ENCODE measurements around the gene FHIP1B.
A peak's percentile ranks its signal among the peaks of the same experiment; 100 is the strongest.
"Not testable (repeated sequence)": the region's sequence is repeated elsewhere in the genome, so short reads cannot be mapped to it uniquely, and the experiment has no call there.

FHIP1B gene

GRCh38 chr11:6234387-6235107 is at the start of gene FHIP1B:
Gene FHIP1B, minus strand, starts transcription at chr11:6234636. Its CDS starts 10,120 bp downstream, at chr11:6224516.
- DNase-seq (ENCODE audit: low read depth): peak; percentile 99

- no peak for DNase-seq (ENCODE audit: low read depth)
Measured at GRCh38 chr11:6283453-6284023, 49.1 kb upstream of the FHIP1B start.

GRCh38 chr11:6280809-6281208 is 46.4 kb upstream of the FHIP1B start:
- not testable (repeated sequence) for DNase-seq (ENCODE audit: low read depth)

GRCh38 chr11:6273188-6273587 is 38.8 kb upstream of the FHIP1B start:
- DNase-seq (ENCODE audit: low read depth): no peak

- DNase-seq (ENCODE audit: low read depth): no peak
Measured at GRCh38 chr11:6271598-6271997, 37.2 kb upstream of the FHIP1B start.

GRCh38 chr11:6270584-6271246 is 36.3 kb upstream of the FHIP1B start:
- DNase-seq (ENCODE audit: low read depth): no peak

GRCh38 chr11:6269994-6270393 is 35.6 kb upstream of the FHIP1B start:
- no peak for DNase-seq (ENCODE audit: low read depth)

GRCh38 chr11:6268820-6269219 is 34.4 kb upstream of the FHIP1B start:
- DNase-seq (ENCODE audit: low read depth): no peak

GRCh38 chr11:6263662-6264061 is 29.2 kb upstream of the FHIP1B start:
- DNase-seq (ENCODE audit: low read depth): no peak

GRCh38 chr11:6260207-6260726 is 25.8 kb upstream of the FHIP1B start:
- no peak for DNase-seq (ENCODE audit: low read depth)

GRCh38 chr11:6258571-6259081 is 24.2 kb upstream of the FHIP1B start:
- no peak for DNase-seq (ENCODE audit: low read depth)

- DNase-seq (ENCODE audit: low read depth): no peak
Measured at GRCh38 chr11:6258141-6258540, 23.7 kb upstream of the FHIP1B start.

GRCh38 chr11:6253197-6253596 is 18.8 kb upstream of the FHIP1B start:
- DNase-seq (ENCODE audit: low read depth): no peak

GRCh38 chr11:6251990-6252473 is 17.6 kb upstream of the FHIP1B start:
- no peak for DNase-seq (ENCODE audit: low read depth)

GRCh38 chr11:6251120-6251733 is 16.8 kb upstream of the FHIP1B start:
- peak; percentile 41 for DNase-seq (ENCODE audit: low read depth)

GRCh38 chr11:6249770-6250555 is 15.5 kb upstream of the FHIP1B start:
- no peak for DNase-seq (ENCODE audit: low read depth)

GRCh38 chr11:6248897-6249296 is 14.5 kb upstream of the FHIP1B start:
- not testable (repeated sequence) for DNase-seq (ENCODE audit: low read depth)

GRCh38 chr11:6248248-6248647 is 13.8 kb upstream of the FHIP1B start:
- DNase-seq (ENCODE audit: low read depth): no peak

GRCh38 chr11:6245536-6245935 is 11.1 kb upstream of the FHIP1B start:
- no peak for DNase-seq (ENCODE audit: low read depth)

GRCh38 chr11:6241316-6241715 is 6.9 kb upstream of the FHIP1B start:
- no peak for DNase-seq (ENCODE audit: low read depth)

- no peak for DNase-seq (ENCODE audit: low read depth)
Measured at GRCh38 chr11:6240781-6241180, 6.3 kb upstream of the FHIP1B start.

Data from activated T-cell treated with anti-CD3 and anti-CD28 coated beads for 48 hours (primary cell).